Brain microvascular endothelial cell (primary cell): Measurements from ENCODE around the gene FBXO39.

Source experiments
- DNase-seq: peaks from one replicate; pipeline ENCODE4 v3.0.0-alpha.2; 2020
- H3K27ac ChIP-seq: fragments of 250-450 bp; sonication (Bioruptor Pico); 2 replicates; pipeline ENCODE4 v1.5.1; 2020; ENCODE audit warnings: mild to moderate bottlenecking, moderate library complexity
- H3K27me3 ChIP-seq: fragments of 250-450 bp; sonication (Bioruptor Pico); replicated peaks from 2 replicates; pipeline ENCODE4 v1.5.1; 2020; ENCODE audit warnings: mild to moderate bottlenecking
- H3K36me3 ChIP-seq: fragments of 250-450 bp; sonication (Bioruptor Pico); replicated peaks from 2 replicates; pipeline ENCODE4 v1.5.1; 2020; ENCODE audit warnings: mild to moderate bottlenecking
- H3K4me3 ChIP-seq: 2 replicates; pipeline ENCODE4 v1.5.1; 2011; ENCODE audit warnings: low read depth, mild to moderate bottlenecking, control low read depth, low read length, moderate library complexity
- in situ Hi-C: cut with HindIII; loops from 2 replicates; pipeline ENCODE4 v1.10.0; 2017; ENCODE audit warnings: low sequenced_read_pairs, low pct_ligation_motif_present
- TF ChIP-seq, protein P1 (sequence below): IDR thresholded peaks from 2 replicates; pipeline ENCODE4 v1.5.1; 2011; ENCODE audit warnings: low read depth, mild to moderate bottlenecking, moderate library complexity, low read length, control low read depth, inconsistent platforms; ENCODE audit errors: missing control alignments

The FBXO39 gene

GRCh38 chr17:6782244-6782643 lies 6.2 kb downstream of the FBXO39 start:
- no peak for DNase-seq
- Histone ChIP-seq H3K27ac (no peak overlapping the region), H3K27me3 (peaks cover 4% of the 10 kb centered on the region), H3K36me3 (no peaks in the 10 kb centered on the region), H3K4me3 (no peak overlapping the region)
- TF ChIP-seq, protein P1, sequence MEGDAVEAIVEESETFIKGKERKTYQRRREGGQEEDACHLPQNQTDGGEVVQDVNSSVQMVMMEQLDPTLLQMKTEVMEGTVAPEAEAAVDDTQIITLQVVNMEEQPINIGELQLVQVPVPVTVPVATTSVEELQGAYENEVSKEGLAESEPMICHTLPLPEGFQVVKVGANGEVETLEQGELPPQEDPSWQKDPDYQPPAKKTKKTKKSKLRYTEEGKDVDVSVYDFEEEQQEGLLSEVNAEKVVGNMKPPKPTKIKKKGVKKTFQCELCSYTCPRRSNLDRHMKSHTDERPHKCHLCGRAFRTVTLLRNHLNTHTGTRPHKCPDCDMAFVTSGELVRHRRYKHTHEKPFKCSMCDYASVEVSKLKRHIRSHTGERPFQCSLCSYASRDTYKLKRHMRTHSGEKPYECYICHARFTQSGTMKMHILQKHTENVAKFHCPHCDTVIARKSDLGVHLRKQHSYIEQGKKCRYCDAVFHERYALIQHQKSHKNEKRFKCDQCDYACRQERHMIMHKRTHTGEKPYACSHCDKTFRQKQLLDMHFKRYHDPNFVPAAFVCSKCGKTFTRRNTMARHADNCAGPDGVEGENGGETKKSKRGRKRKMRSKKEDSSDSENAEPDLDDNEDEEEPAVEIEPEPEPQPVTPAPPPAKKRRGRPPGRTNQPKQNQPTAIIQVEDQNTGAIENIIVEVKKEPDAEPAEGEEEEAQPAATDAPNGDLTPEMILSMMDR: no peak
- in situ Hi-C loops: no loop called here

- no peak overlapping the region for H3K27ac ChIP-seq
- DNase-seq: peak; percentile 27
Measured at GRCh38 chr17:6786618-6787017, 10.6 kb downstream of the FBXO39 start.

DNA sequence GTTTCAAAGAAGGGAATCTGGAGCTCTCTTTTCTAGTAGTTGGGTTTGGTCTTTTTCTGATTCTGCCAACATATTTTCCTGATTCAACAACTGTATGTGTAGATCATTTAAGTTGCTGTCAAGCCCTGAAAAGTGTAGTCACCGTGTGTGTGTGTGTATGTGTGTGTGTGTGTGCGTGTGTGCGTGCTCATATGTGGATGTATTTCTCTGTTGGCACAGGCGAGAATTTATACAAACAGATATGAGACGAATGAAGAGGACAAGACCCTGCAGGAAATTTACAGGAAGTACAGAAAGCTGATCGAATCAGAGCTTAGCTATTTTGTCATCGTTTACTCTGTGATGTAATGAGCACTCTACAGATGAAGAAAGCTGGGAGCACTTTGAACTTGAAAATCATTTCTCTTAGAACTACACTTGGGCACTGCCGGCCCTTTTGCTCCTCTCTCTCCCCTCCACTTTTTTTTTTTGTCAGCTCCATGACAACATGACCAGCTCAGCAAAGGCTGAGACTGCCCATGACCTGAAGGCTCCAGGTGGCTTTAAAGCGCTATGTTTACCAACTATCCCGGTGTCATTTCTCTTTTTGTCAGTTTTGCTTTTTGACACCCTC lies 11.2 kb downstream of the FBXO39 start:
- Histone ChIP-seq H3K4me3 (no peak overlapping the region), H3K36me3 (no peaks in the 10 kb centered on the region), H3K27me3 (no peaks in the 10 kb centered on the region), H3K27ac (no peak overlapping the region)
- TF ChIP-seq, protein P1: no peak
- in situ Hi-C loops: no loop called here
- no peak for DNase-seq

More at GRCh38 chr17:6786618-6787017, 10.6 kb downstream of the FBXO39 start:
- TF ChIP-seq, protein P1: no peak
- Histone ChIP-seq H3K36me3 (no peaks in the 10 kb centered on the region), H3K4me3 (no peak overlapping the region), H3K27me3 (peaks cover under 1% of the 10 kb centered on the region)
- in situ Hi-C loops: no loop called here

DNA sequence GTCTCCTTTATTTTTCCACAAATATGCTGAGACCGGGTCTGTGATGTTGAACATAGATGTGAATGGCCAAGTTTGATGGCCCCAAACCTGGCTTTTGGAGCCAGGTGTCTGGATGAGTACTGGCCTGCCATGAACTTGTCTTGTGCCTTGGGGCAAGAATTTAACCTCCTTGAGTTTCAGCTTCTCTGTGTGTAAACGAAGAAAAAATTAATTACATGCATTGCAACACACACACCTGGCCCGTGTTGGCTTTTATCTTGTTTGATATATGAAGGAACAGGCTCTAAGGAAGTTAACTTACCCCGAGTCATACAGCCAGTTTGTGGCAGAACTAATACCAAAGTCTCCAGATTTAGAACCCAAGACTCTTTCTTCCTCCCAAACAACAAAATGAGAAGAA lies 13.1 kb downstream of the FBXO39 start:
- H3K36me3 ChIP-seq: no peaks in the 10 kb centered on the region
- DNase-seq: no peak
- H3K27me3 ChIP-seq: no peaks in the 10 kb centered on the region
- H3K4me3 ChIP-seq: no peak overlapping the region
- TF ChIP-seq, protein P1: no peak
- no peak overlapping the region for H3K27ac ChIP-seq
- in situ Hi-C loops: no loop called here

GRCh38 chr17:6793748-6794493 lies 17.9 kb downstream of the FBXO39 start:
- no peak overlapping the region for H3K4me3 ChIP-seq
- H3K36me3 ChIP-seq: no peaks in the 10 kb centered on the region
- H3K27ac ChIP-seq: no peak overlapping the region
- TF ChIP-seq, protein P1: no peak
- in situ Hi-C loops: no loop called here
- H3K27me3 ChIP-seq: no peaks in the 10 kb centered on the region
- no peak for DNase-seq
